H9 (cell line): ENCODE data around the gene ZC3H12C. TPM values are rescaled to one million over a fixed set of nuclear protein-coding genes. Genes with fewer than 3 reads are reported as not detected.

Experiments used
- DNase-seq: peaks from one replicate; pipeline ENCODE4 v3.0.0-alpha.2; 2017
- H2AFZ ChIP-seq: one replicate; pipeline ENCODE4 v1.6.1; 2013; ENCODE audit warnings: mild to moderate bottlenecking, low read length, control low read depth, moderate library complexity
- H2AK5ac ChIP-seq: 2 replicates; pipeline ENCODE4 v1.6.1; 2013; ENCODE audit warnings: low read length, control low read depth, mixed read lengths; ENCODE audit not compliant: insufficient read length
- H2BK120ac ChIP-seq: one replicate; pipeline ENCODE4 v1.6.1; 2013; ENCODE audit warnings: low read depth, mild to moderate bottlenecking, low read length, control low read depth, inconsistent platforms; ENCODE audit not compliant: poor library complexity, severe bottlenecking
- H2BK12ac ChIP-seq: 2 replicates; pipeline ENCODE4 v1.6.1; 2013; ENCODE audit warnings: low read length, control low read depth, mixed read lengths, low read depth; ENCODE audit not compliant: insufficient read length
- H2BK15ac ChIP-seq: 2 replicates; pipeline ENCODE4 v1.6.1; 2013; ENCODE audit warnings: low read depth, low read length, control low read depth
- H2BK20ac ChIP-seq: one replicate; pipeline ENCODE4 v1.6.1; 2013; ENCODE audit warnings: low read depth, mild to moderate bottlenecking, low read length, control low read depth, inconsistent platforms; ENCODE audit not compliant: poor library complexity, severe bottlenecking
- H2BK5ac ChIP-seq: 2 replicates; pipeline ENCODE4 v1.6.1; 2013; ENCODE audit warnings: low read length, control low read depth, mixed read lengths; ENCODE audit not compliant: insufficient read length
- H3K14ac ChIP-seq: 2 replicates; pipeline ENCODE4 v1.6.1; 2013; ENCODE audit warnings: low read length, control low read depth; ENCODE audit not compliant: insufficient read depth
- H3K18ac ChIP-seq: 2 replicates; pipeline ENCODE4 v1.6.1; 2013; ENCODE audit warnings: low read depth, mild to moderate bottlenecking, mixed read lengths, low read length, control low read depth; ENCODE audit not compliant: insufficient read length
- H3K23ac ChIP-seq: 2 replicates; pipeline ENCODE4 v1.6.1; 2013; ENCODE audit warnings: low read length, control low read depth, mixed read lengths, low read depth; ENCODE audit not compliant: insufficient read length
- H3K23me2 ChIP-seq: 2 replicates; pipeline ENCODE4 v1.6.1; 2013; ENCODE audit warnings: low read depth, mild to moderate bottlenecking, mixed read lengths, low read length, control low read depth; ENCODE audit not compliant: insufficient read length, poor library complexity, severe bottlenecking
- H3K27ac ChIP-seq: 2 replicates; pipeline ENCODE4 v1.5.1; 2013; ENCODE audit warnings: low read length, control low read depth, mixed read lengths, low read depth; ENCODE audit not compliant: insufficient read length
- H3K27me3 ChIP-seq: 2 replicates; pipeline ENCODE4 v1.6.1; 2013; ENCODE audit warnings: low read length, control low read depth, inconsistent platforms; ENCODE audit not compliant: insufficient read depth
- H3K4ac ChIP-seq: 2 replicates; pipeline ENCODE4 v1.6.1; 2013; ENCODE audit warnings: low read depth, mild to moderate bottlenecking, control low read depth, inconsistent platforms, low read length, moderate library complexity
- H3K4me1 ChIP-seq: 2 replicates; pipeline ENCODE4 v1.6.1; 2013; ENCODE audit warnings: low read length, control low read depth, inconsistent platforms; ENCODE audit not compliant: insufficient read depth
- H3K4me2 ChIP-seq: 2 replicates; pipeline ENCODE4 v1.6.1; 2013; ENCODE audit warnings: low read length, control low read depth, mixed read lengths; ENCODE audit not compliant: insufficient read length, insufficient read depth
- H3K56ac ChIP-seq: 2 replicates; pipeline ENCODE4 v1.6.1; 2013; ENCODE audit warnings: low read depth, mild to moderate bottlenecking, mixed read lengths, low read length, control low read depth; ENCODE audit not compliant: insufficient read length
- H3K79me1 ChIP-seq: 2 replicates; pipeline ENCODE4 v1.6.1; 2013; ENCODE audit warnings: low read depth, mild to moderate bottlenecking, moderate library complexity, low read length, control low read depth, inconsistent platforms; ENCODE audit not compliant: insufficient read depth, poor library complexity, severe bottlenecking
- H3K79me2 ChIP-seq: 2 replicates; pipeline ENCODE4 v1.6.1; 2013; ENCODE audit warnings: low read length, control low read depth, inconsistent platforms; ENCODE audit not compliant: insufficient read depth
- H3K9ac ChIP-seq: 2 replicates; pipeline ENCODE4 v1.6.1; 2013; ENCODE audit warnings: low read length, control low read depth, mixed read lengths; ENCODE audit not compliant: insufficient read length; ENCODE audit errors: extremely low read depth
- H3K9me3 ChIP-seq: one replicate; pipeline ENCODE4 v1.6.1; 2013; ENCODE audit warnings: low read depth, low read length, inconsistent platforms; ENCODE audit not compliant: control insufficient read depth
- H3T11ph ChIP-seq: one replicate; pipeline ENCODE4 v1.6.1; 2013; ENCODE audit warnings: mild to moderate bottlenecking, low read length, control low read depth, inconsistent platforms
- H4K20me1 ChIP-seq: one replicate; pipeline ENCODE4 v1.6.1; 2013; ENCODE audit not compliant: control insufficient read depth, insufficient read length, insufficient read depth
- H4K5ac ChIP-seq: 2 replicates; pipeline ENCODE4 v1.6.1; 2013; ENCODE audit warnings: low read depth, mild to moderate bottlenecking, mixed read lengths, low read length, control low read depth; ENCODE audit not compliant: insufficient read length
- H4K8ac ChIP-seq: replicated peaks from 2 replicates; pipeline ENCODE4 v1.6.1; 2013; ENCODE audit warnings: low read length, control low read depth, mixed read lengths, low read depth; ENCODE audit not compliant: insufficient read length
- H4K91ac ChIP-seq: 2 replicates; pipeline ENCODE4 v1.6.1; 2013; ENCODE audit warnings: low read depth, mild to moderate bottlenecking, moderate library complexity, mixed read lengths, low read length, control low read depth; ENCODE audit not compliant: insufficient read length
- H3K27ac Mint-ChIP-seq, 3 experiments: 2 replicates in 2 of 3; 3 replicates in 1 of 3; pipeline ENCODE4 v1.8.0; 2020 to 2021; ENCODE audit warnings: mixed read lengths in 3 of 3, mild to moderate bottlenecking in 1 of 3, moderate library complexity in 1 of 3
- H3K27me3 Mint-ChIP-seq: 2 replicates; pipeline ENCODE4 v1.8.0; 2021; ENCODE audit warnings: low read depth, mild to moderate bottlenecking, moderate library complexity, mixed read lengths
- H3K36me3 Mint-ChIP-seq, 3 experiments: 2 replicates in 2 of 3; 3 replicates in 1 of 3; pipeline ENCODE4 v1.8.0; 2020 to 2021; ENCODE audit warnings: low read depth in 3 of 3, mixed read lengths in 3 of 3; ENCODE audit not compliant: insufficient read depth in 1 of 3
- H3K4me1 Mint-ChIP-seq, 2 experiments: 2 replicates each; pipeline ENCODE4 v1.8.0; 2020; ENCODE audit warnings: mixed read lengths in 2 of 2
- H3K4me3 Mint-ChIP-seq, 2 experiments: 2 replicates in 1 of 2; 3 replicates in 1 of 2; pipeline ENCODE4 v1.8.0; 2020 to 2021; ENCODE audit warnings: mild to moderate bottlenecking in 2 of 2, mixed read lengths in 2 of 2, moderate library complexity in 1 of 2
- H3K9me3 Mint-ChIP-seq, 2 experiments: 2 replicates in 1 of 2; 3 replicates in 1 of 2; pipeline ENCODE4 v1.8.0; 2020; ENCODE audit warnings: mild to moderate bottlenecking in 2 of 2, mixed read lengths in 2 of 2, moderate library complexity in 1 of 2
- WGBS: extraction: QIAGEN DNeasy Blood & Tissue Kit; methylation state at CpG from one replicate; pipeline ENCODE4 v1.1.7; 2013; ENCODE audit warnings: missing lambda C conversion rate, low lambda C conversion rate, mixed read lengths; ENCODE audit not compliant: insufficient read length; ENCODE audit errors: extremely low coverage; 5-methylcytosine and 5-hydroxymethylcytosine counted together
- total RNA-seq: library from RNA; stranded (reverse); gene quantifications from 2 replicates; pipeline ENCODE4 v1.2.1, GENCODE V29; 2021
- TF ChIP-seq, protein P1 (sequence below): fragments of 200-600 bp; sonication (generic); conservative IDR thresholded peaks from 3 replicates; pipeline ENCODE4 v1.8.0; 2021; ENCODE audit warnings: antibody characterized with exemption, mild to moderate bottlenecking

Gene ZC3H12C
- total RNA-seq, 1 experiment from 2014 or later, result 4.8 TPM

GRCh38 chr11:110217223-110217877 is 124.2 kb downstream of the ZC3H12C start:
- Histone ChIP-seq H3K56ac (no peak overlapping the region), H3T11ph (no peak overlapping the region), H3K79me2 (no peaks in the 10 kb centered on the region), H3K14ac (no peak overlapping the region), H3K4me1 (no peaks in the 10 kb centered on the region), H2BK5ac (no peak overlapping the region), H3K9me3 (no peaks in the 10 kb centered on the region), H4K8ac (no peak overlapping the region), H4K20me1 (no peaks in the 10 kb centered on the region), H3K4ac (no peak overlapping the region), H3K27ac (no peak overlapping the region), H3K23me2 (no peaks in the 10 kb centered on the region), H2AFZ (no peak overlapping the region), H2BK120ac (no peak overlapping the region), H3K4me2 (no peak overlapping the region), H2BK20ac (no peak overlapping the region), H3K27me3 (no peaks in the 10 kb centered on the region), H4K91ac (no peak overlapping the region), H2BK15ac (no peak overlapping the region), H3K18ac (no peak overlapping the region), H3K9ac (no peak overlapping the region), H3K23ac (no peak overlapping the region), H2BK12ac (no peak overlapping the region), H4K5ac (no peak overlapping the region), H3K79me1 (no peaks in the 10 kb centered on the region), H2AK5ac (no peak overlapping the region)
- peaks cover 0 to 2% (median 0%) of the 10 kb centered on the region in 3 experiments; a peak in 2 of 7 replicates for H3K36me3 Mint-ChIP-seq
- DNase-seq, result no peak
- H3K4me3 Mint-ChIP-seq, result no peak overlapping the region
- H3K27ac Mint-ChIP-seq, result no peak overlapping the region
- H3K9me3 Mint-ChIP-seq, result no peaks in the 10 kb centered on the region
- no peaks in the 10 kb centered on the region for H3K4me1 Mint-ChIP-seq
- TF ChIP-seq, protein P1, sequence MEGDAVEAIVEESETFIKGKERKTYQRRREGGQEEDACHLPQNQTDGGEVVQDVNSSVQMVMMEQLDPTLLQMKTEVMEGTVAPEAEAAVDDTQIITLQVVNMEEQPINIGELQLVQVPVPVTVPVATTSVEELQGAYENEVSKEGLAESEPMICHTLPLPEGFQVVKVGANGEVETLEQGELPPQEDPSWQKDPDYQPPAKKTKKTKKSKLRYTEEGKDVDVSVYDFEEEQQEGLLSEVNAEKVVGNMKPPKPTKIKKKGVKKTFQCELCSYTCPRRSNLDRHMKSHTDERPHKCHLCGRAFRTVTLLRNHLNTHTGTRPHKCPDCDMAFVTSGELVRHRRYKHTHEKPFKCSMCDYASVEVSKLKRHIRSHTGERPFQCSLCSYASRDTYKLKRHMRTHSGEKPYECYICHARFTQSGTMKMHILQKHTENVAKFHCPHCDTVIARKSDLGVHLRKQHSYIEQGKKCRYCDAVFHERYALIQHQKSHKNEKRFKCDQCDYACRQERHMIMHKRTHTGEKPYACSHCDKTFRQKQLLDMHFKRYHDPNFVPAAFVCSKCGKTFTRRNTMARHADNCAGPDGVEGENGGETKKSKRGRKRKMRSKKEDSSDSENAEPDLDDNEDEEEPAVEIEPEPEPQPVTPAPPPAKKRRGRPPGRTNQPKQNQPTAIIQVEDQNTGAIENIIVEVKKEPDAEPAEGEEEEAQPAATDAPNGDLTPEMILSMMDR, result no peak
- no peaks in the 10 kb centered on the region for H3K27me3 Mint-ChIP-seq
- no CpG with 5 or more reads among the region's 12 CpGs for WGBS
